LoVo (cell line): ENCODE data around the gene ARPC1B.
A peak's percentile ranks its signal among the peaks of the same experiment; 100 is the strongest.
"Not testable (repeated sequence)": the region's sequence is repeated elsewhere in the genome, so short reads cannot be mapped to it uniquely, and the experiment has no call there.

Experiments used
- DNase-seq: peaks from one replicate; pipeline ENCODE4 v3.0.0-alpha.2; 2016; ENCODE audit warnings: low spot score

The ARPC1B gene

GRCh38 chr7:99409806-99410205 is 35.3 kb downstream of the ARPC1B start:
- DNase-seq = no peak

- DNase-seq = no peak
Measured at GRCh38 chr7:99410635-99411034, 36.1 kb downstream of the ARPC1B start.

- peak; percentile 63 for DNase-seq
Measured at GRCh38 chr7:99415513-99416127, 41.1 kb downstream of the ARPC1B start.

GRCh38 chr7:99418260-99418659 is 43.7 kb downstream of the ARPC1B start:
- DNase-seq = no peak

- DNase-seq = no peak
Measured at GRCh38 chr7:99419323-99420021, 44.9 kb downstream of the ARPC1B start.

GRCh38 chr7:99420213-99420612 is 45.7 kb downstream of the ARPC1B start:
- DNase-seq = no peak

GRCh38 chr7:99420986-99421385 is 46.5 kb downstream of the ARPC1B start:
- no peak for DNase-seq

GRCh38 chr7:99422186-99422585 is 47.7 kb downstream of the ARPC1B start:
- no peak for DNase-seq

GRCh38 chr7:99422625-99423024 is 48.1 kb downstream of the ARPC1B start:
- no peak for DNase-seq

- no peak for DNase-seq
Measured at GRCh38 chr7:99424932-99425730, 50.6 kb downstream of the ARPC1B start.

- DNase-seq = no peak
Measured at GRCh38 chr7:99428972-99429566, 54.5 kb downstream of the ARPC1B start.

GRCh38 chr7:99429756-99430155 is 55.2 kb downstream of the ARPC1B start:
- DNase-seq = no peak

- not testable (repeated sequence) for DNase-seq
Measured at GRCh38 chr7:99431756-99432540, 57.4 kb downstream of the ARPC1B start.

GRCh38 chr7:99433158-99433557 is 58.6 kb downstream of the ARPC1B start:
- DNase-seq = no peak

GRCh38 chr7:99437946-99438572 is 63.5 kb downstream of the ARPC1B start:
- no peak for DNase-seq

- DNase-seq = peak; percentile 99
Measured at GRCh38 chr7:99438573-99439480, 64.3 kb downstream of the ARPC1B start, which contains the start of the genes CPSF4 and PTCD1. CPSF4 (plus strand) TSS chr7:99438943; CDS start chr7:99439083, 140 bp downstream. PTCD1 (minus strand) TSS chr7:99438798; CDS start chr7:99435242, 3,556 bp downstream.

GRCh38 chr7:99440195-99440594 is 65.7 kb downstream of the ARPC1B start:
- no peak for DNase-seq
